GM19455 (cell line): ENCODE measurements around the gene SORBS1.
A peak's percentile ranks its signal among the peaks of the same experiment; 100 is the strongest.

ENCODE experiments used
- ATAC-seq: cut with Tn5 transposase; IDR thresholded peaks from one replicate; pipeline ENCODE4 v1.9.1; 2021; ENCODE audit not compliant: unreplicated experiment

The SORBS1 gene

GRCh38 chr10:95392681-95393164 lies 168.4 kb downstream of the SORBS1 start:
- ATAC-seq, result no peak

DNA sequence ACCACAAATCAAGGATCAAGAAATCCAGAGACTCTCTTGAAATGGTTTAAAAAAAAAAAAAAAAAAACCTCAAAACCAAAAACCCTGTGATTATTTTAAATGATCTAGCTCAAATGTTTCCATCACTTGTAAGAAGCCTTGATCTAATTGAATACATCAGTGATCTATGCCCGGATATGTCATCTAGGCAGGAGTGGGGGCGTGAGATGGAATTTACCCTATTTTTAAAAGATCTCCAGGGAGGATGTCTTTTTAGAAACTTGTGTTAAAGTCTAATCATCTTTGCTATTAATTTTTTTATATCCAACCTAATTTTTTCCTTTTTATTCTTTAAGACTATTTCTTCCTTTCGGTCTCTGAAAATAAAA lies 169.0 kb downstream of the SORBS1 start:
- ATAC-seq, result no peak

- no peak for ATAC-seq
These were observed 169.5 kb downstream of the SORBS1 start for GRCh38 chr10:95391581-95392216.

DNA sequence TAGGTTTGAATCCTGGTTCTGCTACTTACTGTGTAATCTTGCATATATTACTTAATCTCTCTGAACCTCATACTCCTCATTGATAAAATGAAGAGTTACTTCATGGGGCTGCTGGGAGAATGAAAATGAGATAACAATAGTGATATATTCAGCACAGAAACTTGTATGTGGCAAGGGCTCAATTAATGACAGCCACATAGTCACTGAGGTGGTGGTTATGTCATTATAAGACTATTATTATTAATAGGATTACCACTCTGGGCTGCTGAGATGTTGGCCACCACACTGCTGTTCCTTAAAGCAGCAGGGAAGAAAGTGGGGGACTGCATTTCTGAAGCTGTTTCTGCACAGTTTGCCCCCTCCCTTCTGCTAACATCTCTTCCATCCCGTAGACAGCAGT lies 170.0 kb downstream of the SORBS1 start:
- ATAC-seq, result no peak

DNA sequence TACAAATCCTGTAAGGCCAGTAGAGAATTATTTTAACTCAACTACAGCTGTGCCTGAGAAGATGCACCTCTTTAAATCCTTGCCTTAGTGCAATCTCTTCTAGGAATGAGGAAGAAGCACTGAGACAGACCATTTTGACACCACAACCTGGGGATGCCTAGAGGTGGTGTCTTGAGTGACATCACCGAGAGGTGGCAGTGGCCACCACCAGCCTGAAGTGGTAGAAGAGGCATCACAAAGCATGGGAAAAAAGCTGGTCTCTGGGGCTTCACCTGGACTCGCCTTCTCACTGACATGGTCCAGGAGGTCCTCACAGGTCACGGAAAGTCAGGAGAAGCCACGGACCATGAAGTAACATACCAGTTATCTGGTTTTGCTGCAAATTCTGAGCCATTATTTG lies 171.2 kb downstream of the SORBS1 start:
- ATAC-seq, result no peak

DNA sequence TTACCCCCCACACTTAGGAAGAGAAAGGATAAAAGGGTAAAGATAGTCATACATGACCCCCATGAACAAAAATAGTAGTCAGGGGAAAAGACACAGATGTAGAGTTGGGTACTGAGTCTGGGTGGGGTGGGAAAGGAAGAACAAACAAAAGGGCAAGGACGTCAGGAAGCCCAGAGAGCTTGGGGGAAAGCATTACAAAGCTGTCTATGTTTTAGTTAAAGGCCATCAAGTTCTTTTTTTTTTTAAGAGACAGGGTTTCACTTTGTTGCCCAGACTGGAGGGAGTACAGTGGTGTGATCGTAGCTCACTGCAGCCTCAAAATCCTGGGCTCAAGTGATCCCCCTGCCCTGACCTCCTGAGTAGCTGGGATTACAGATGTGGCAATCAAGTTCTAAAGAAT lies 172.0 kb downstream of the SORBS1 start:
- ATAC-seq, result no peak

GRCh38 chr10:95388539-95388938 lies 172.6 kb downstream of the SORBS1 start:
- ATAC-seq, result no peak

GRCh38 chr10:95388109-95388471 lies 173.1 kb downstream of the SORBS1 start:
- ATAC-seq, result no peak

DNA sequence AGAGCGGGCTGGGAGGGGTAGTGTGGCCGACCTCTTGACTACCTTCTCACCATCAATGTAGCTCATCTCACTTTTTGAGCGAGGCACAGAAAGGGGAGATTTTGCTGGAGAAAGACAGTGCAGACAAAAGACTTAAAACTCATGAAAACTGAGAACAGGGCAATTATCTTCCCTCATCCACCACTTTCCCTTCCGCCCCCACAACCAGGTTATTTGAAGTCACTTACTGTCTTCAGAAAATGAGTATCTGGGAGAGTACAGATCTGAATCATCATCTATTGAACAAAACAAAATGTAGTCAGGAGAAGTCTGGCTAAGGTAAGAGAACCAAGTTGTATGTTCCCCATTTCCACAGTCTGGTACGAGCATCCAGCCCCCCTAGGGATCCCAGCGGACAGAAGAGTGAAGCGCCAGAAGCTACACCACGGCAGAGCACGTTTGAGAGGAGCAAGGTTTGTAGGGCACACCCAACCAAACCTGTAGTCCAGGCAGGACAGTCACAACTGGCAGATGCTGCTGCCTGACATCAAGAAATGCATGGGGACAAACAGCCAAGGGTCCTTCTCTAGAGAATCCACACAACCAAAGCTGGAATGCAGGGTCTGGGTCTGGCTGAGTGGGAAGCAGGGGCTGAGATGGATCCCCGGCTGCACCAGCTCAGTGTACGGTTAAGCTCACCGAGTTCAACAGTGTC lies 177.0 kb downstream of the SORBS1 start:
- ATAC-seq, result no peak

DNA sequence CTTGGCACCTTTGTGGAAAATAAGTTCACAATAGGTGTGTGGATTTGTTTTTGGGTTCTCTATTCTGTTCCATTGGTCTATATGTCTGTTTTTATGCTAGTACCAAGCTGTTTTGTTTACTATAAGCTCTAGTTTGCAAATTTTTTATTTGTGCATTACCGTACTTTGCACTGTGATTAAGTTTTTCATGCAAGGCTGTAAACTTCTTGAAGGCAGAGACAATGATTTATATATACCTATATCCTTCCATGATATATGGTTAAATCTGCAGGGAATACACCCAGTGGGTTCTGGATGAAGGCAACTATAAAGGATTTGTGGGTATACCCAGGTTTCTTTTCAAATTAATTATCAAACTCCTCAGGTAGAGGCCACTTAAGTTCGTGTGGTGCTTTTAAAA lies 178.6 kb downstream of the SORBS1 start:
- ATAC-seq, result no peak

- no peak for ATAC-seq
These were observed 179.0 kb downstream of the SORBS1 start for GRCh38 chr10:95382174-95382573.

DNA sequence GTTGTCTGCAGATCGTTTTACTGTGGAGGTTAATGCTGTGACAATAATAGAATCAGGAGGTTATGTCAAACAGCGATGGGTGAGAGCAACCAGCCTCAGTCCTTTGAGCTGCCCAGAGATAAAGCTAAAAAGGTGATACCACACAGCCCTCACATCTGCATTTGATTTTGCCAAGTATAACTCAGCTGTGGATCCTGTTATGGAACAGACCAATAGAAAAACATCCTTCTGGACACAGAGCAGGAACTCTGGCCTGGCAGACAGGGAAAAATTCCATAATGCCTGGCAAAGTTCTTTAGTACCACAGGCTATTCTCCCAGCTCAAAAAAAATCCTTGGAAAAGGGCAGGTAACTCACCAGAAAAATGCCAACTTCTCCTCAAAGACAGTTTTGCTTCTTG lies 183.2 kb downstream of the SORBS1 start:
- ATAC-seq, result no peak

DNA sequence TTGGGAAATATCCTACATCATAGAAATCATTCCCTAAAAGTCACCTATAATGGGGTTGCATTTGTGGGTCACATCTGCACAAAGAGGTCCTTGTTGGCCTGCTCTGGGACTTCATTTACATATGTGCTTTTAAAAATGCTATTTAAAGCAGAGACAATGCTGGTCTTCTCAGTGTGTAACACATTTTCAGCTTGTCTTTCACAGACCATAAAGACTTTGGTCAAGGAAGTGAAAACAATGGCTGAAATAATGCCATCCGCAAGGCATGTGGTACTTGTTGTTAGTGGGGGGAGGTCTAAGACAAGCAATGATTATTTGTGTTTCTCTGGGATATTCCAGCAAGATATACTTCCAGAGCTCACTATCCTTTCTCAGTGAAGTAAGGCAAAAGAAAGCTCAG lies 185.8 kb downstream of the SORBS1 start:
- no peak for ATAC-seq

GRCh38 chr10:95374597-95375209 lies 186.5 kb downstream of the SORBS1 start:
- ATAC-seq, result peak; percentile 94

DNA sequence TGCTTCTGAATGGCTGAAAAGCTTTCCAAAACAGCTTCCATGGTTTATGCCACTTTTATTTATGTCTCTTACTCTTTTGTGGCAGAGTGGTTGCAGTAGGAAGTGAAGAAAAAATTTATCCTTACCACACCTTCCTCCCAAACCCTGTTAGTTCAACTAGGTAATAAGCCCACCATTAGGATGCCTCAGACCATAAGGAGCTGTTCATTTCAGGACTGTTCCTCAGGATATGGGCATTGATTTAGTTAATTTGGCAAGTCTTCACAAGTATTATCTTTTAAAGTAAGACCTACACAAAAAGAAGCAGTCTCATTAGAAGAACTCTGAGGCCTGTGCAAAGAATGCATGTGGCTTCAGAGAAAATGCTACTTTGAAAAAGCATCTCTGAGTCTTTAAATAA lies 187.5 kb downstream of the SORBS1 start:
- ATAC-seq, result no peak

GRCh38 chr10:95364342-95364741 lies 196.8 kb downstream of the SORBS1 start:
- ATAC-seq, result no peak

DNA sequence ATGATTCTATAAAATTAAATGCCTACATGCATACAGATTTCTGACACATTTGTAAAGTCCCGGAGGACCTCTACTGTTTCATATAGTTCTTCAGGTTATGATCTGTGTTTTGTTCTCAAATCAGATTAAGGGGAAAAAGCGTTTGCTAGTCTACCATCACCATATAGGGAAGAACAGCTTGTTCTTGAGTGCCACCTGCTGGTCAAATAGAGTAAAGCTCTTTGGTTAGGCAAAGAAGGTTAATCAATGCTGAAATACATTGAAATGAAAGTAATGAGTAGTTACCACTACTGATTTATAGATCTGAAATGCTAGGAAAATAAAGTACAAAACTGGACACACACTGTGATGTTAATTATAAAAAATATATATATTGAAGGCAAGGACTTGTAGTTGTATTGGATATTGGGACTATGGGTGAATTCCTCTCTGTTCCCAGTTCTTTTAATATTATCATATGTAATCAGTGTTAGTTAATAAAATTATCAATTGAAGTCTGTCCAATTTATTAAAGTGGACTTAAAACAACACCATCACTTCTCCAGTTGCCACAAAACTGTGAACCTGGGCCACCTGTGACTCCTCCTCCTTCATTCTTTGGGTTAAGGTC lies 197.8 kb downstream of the SORBS1 start:
- peak; percentile 81 for ATAC-seq

DNA sequence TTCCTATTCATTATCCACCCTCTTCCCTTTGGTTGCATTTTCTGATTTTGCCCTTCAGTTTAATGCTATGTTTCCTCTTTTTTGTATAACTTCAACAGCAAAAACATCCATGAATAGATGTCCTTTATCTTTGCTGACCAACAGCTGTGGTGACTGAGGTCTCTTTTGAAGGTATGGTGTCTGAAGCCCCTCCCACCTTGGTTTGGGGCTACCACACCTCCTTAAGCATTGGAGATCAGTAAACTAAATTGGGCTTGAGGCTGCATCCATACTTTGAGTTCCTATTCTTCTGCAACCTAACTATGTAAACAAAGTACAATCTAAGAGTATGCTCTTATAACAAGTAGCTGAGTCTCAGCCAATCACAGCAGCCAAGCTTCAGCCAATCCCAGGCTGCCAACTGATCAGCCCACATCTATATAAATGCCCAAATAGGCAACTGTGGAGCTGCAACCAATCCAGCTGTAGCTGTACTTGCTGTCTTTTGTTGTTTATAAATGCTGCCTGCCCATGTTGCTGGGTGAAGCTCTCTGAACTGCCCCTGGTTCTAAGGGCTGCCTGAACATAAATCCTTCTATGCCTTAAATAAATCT lies 201.0 kb downstream of the SORBS1 start:
- no peak for ATAC-seq

DNA sequence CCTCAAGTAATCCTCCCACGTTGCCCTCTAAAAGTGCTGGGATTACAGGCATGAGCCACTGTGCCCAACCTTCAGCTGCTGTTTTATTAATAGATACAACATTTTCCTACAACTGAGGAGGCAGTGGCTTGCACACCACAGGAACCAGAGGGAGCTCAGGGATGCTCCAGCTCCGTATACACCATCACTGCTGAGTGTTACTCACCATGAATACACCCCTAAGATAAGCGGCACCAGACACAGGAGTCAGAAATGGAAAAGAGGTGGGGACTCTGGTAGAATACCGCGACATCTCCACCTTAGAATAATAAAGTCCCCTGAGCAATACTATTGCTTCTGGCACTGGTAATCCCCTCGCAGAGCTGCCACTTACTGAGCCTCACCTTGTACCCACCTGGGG lies 201.7 kb downstream of the SORBS1 start:
- ATAC-seq, result no peak

- ATAC-seq, result no peak
These were observed 204.8 kb downstream of the SORBS1 start for GRCh38 chr10:95356190-95356955.

GRCh38 chr10:95355301-95355700 lies 205.9 kb downstream of the SORBS1 start:
- ATAC-seq, result no peak
